ENCODE results near the gene SEPHS1.
"Not testable (repeated sequence)": the region's sequence is repeated elsewhere in the genome, so short reads cannot be mapped to it uniquely, and the experiment has no call there.

SEPHS1 gene

GRCh38 chr10:13346283-13347042 is 1.6 kb downstream of the SEPHS1 start:
- no peaks in the 10 kb centered on the region for H3K27me3 Mint-ChIP-seq
- peaks cover 28% of the 10 kb centered on the region for H3K36me3 Mint-ChIP-seq (ENCODE audit: low read depth)
- no peaks in the 10 kb centered on the region for H3K9me3 Mint-ChIP-seq
- H3K4me1 Mint-ChIP-seq (ENCODE audit: low read depth) = peaks cover 50% of the 10 kb centered on the region
- peak overlapping the region; percentile 89 for H3K27ac Mint-ChIP-seq
- H3K4me3 Mint-ChIP-seq = peak overlapping the region; percentile 89

GRCh38 chr10:13340626-13341376 is 7.3 kb downstream of the SEPHS1 start:
- Mint-ChIP-seq H3K4me3 (no peak overlapping the region), H3K4me1 (ENCODE audit: low read depth) (peaks cover 39% of the 10 kb centered on the region), H3K36me3 (ENCODE audit: low read depth) (peaks cover 53% of the 10 kb centered on the region), H3K27ac (no peak overlapping the region), H3K27me3 (no peaks in the 10 kb centered on the region), H3K9me3 (no peaks in the 10 kb centered on the region)

- Mint-ChIP-seq H3K36me3 (ENCODE audit: low read depth) (peaks cover 53% of the 10 kb centered on the region), H3K9me3 (no peaks in the 10 kb centered on the region), H3K4me3 (no peak overlapping the region), H3K4me1 (ENCODE audit: low read depth) (peaks cover 32% of the 10 kb centered on the region), H3K27me3 (no peaks in the 10 kb centered on the region), H3K27ac (no peak overlapping the region)
Observed at GRCh38 chr10:13340068-13340467, 8.0 kb downstream of the SEPHS1 start.

- H3K36me3 Mint-ChIP-seq (ENCODE audit: low read depth) = peaks cover 54% of the 10 kb centered on the region
- H3K9me3 Mint-ChIP-seq = no peaks in the 10 kb centered on the region
- H3K4me1 Mint-ChIP-seq (ENCODE audit: low read depth) = peaks cover 22% of the 10 kb centered on the region
- H3K4me3 Mint-ChIP-seq = no peak overlapping the region
- H3K27ac Mint-ChIP-seq = no peak overlapping the region
- H3K27me3 Mint-ChIP-seq = no peaks in the 10 kb centered on the region
Observed at GRCh38 chr10:13338390-13339110, 9.5 kb downstream of the SEPHS1 start.

- Mint-ChIP-seq H3K36me3 (ENCODE audit: low read depth) (peaks cover 49% of the 10 kb centered on the region), H3K4me1 (ENCODE audit: low read depth) (peaks cover 22% of the 10 kb centered on the region), H3K4me3 (no peak overlapping the region), H3K27me3 (no peaks in the 10 kb centered on the region), H3K27ac (no peak overlapping the region), H3K9me3 (no peaks in the 10 kb centered on the region)
Observed at GRCh38 chr10:13337827-13338196, 10.3 kb downstream of the SEPHS1 start.

- Mint-ChIP-seq H3K4me1 (ENCODE audit: low read depth) (peaks cover 22% of the 10 kb centered on the region), H3K27me3 (no peaks in the 10 kb centered on the region), H3K4me3 (no peak overlapping the region), H3K36me3 (ENCODE audit: low read depth) (peaks cover 50% of the 10 kb centered on the region), H3K27ac (no peak overlapping the region), H3K9me3 (no peaks in the 10 kb centered on the region)
Observed at GRCh38 chr10:13337128-13337826, 10.8 kb downstream of the SEPHS1 start.

- Mint-ChIP-seq H3K27ac (no peak overlapping the region), H3K36me3 (ENCODE audit: low read depth) (peaks cover 61% of the 10 kb centered on the region), H3K4me1 (ENCODE audit: low read depth) (peaks cover 15% of the 10 kb centered on the region), H3K9me3 (no peaks in the 10 kb centered on the region), H3K4me3 (no peak overlapping the region), H3K27me3 (no peaks in the 10 kb centered on the region)
Observed at GRCh38 chr10:13335881-13336280, 12.2 kb downstream of the SEPHS1 start.

- no peak overlapping the region for H3K4me3 Mint-ChIP-seq
- H3K36me3 Mint-ChIP-seq (ENCODE audit: low read depth) = peaks cover 66% of the 10 kb centered on the region
- H3K9me3 Mint-ChIP-seq = no peaks in the 10 kb centered on the region
- H3K27me3 Mint-ChIP-seq = no peaks in the 10 kb centered on the region
- H3K27ac Mint-ChIP-seq = no peak overlapping the region
- H3K4me1 Mint-ChIP-seq (ENCODE audit: low read depth) = peaks cover 4% of the 10 kb centered on the region
Observed at GRCh38 chr10:13334556-13334955, 13.5 kb downstream of the SEPHS1 start.

- Mint-ChIP-seq H3K4me3 (no peak overlapping the region), H3K4me1 (ENCODE audit: low read depth) (no peaks in the 10 kb centered on the region), H3K27ac (no peak overlapping the region), H3K36me3 (ENCODE audit: low read depth) (peaks cover 75% of the 10 kb centered on the region), H3K27me3 (no peaks in the 10 kb centered on the region), H3K9me3 (no peaks in the 10 kb centered on the region)
Observed at GRCh38 chr10:13331646-13332045, 16.4 kb downstream of the SEPHS1 start.

- H3K4me1 Mint-ChIP-seq (ENCODE audit: low read depth); H3K9me3 Mint-ChIP-seq; H3K27me3 Mint-ChIP-seq; H3K4me3 Mint-ChIP-seq; H3K27ac Mint-ChIP-seq: not testable (repeated sequence)
- peaks cover 75% of the 10 kb centered on the region for H3K36me3 Mint-ChIP-seq (ENCODE audit: low read depth)
Observed at GRCh38 chr10:13330980-13331379, 17.1 kb downstream of the SEPHS1 start.

GRCh38 chr10:13329565-13329964 is 18.5 kb downstream of the SEPHS1 start:
- no peaks in the 10 kb centered on the region for H3K9me3 Mint-ChIP-seq
- peak overlapping the region; percentile 3 for H3K27ac Mint-ChIP-seq
- no peak overlapping the region for H3K4me3 Mint-ChIP-seq
- no peaks in the 10 kb centered on the region for H3K27me3 Mint-ChIP-seq
- peaks cover 83% of the 10 kb centered on the region for H3K36me3 Mint-ChIP-seq (ENCODE audit: low read depth)
- H3K4me1 Mint-ChIP-seq (ENCODE audit: low read depth) = no peaks in the 10 kb centered on the region

GRCh38 chr10:13328613-13329012 is 19.5 kb downstream of the SEPHS1 start:
- Mint-ChIP-seq H3K9me3 (no peaks in the 10 kb centered on the region), H3K36me3 (ENCODE audit: low read depth) (peaks cover 84% of the 10 kb centered on the region), H3K4me1 (ENCODE audit: low read depth) (no peaks in the 10 kb centered on the region)

GRCh38 chr10:13328126-13328525 is 20.0 kb downstream of the SEPHS1 start:
- Mint-ChIP-seq H3K9me3 (no peaks in the 10 kb centered on the region), H3K36me3 (ENCODE audit: low read depth) (peaks cover 81% of the 10 kb centered on the region), H3K27ac (no peak overlapping the region), H3K4me3 (no peak overlapping the region), H3K27me3 (no peaks in the 10 kb centered on the region), H3K4me1 (ENCODE audit: low read depth) (no peaks in the 10 kb centered on the region)

More at GRCh38 chr10:13328613-13329012, 19.5 kb downstream of the SEPHS1 start:
- Mint-ChIP-seq H3K27ac (no peak overlapping the region), H3K27me3 (no peaks in the 10 kb centered on the region), H3K4me3 (no peak overlapping the region)

GRCh38 chr10:13327534-13327933 is 20.6 kb downstream of the SEPHS1 start:
- Mint-ChIP-seq H3K9me3 (no peaks in the 10 kb centered on the region), H3K4me1 (ENCODE audit: low read depth) (no peaks in the 10 kb centered on the region), H3K27me3 (no peaks in the 10 kb centered on the region), H3K36me3 (ENCODE audit: low read depth) (peaks cover 85% of the 10 kb centered on the region), H3K4me3 (no peak overlapping the region), H3K27ac (no peak overlapping the region)
